ENCODE results near the gene PHYHD1.
A peak's percentile ranks its signal among the peaks of the same experiment; 100 is the strongest.
"Not testable (repeated sequence)": the region's sequence is repeated elsewhere in the genome, so short reads cannot be mapped to it uniquely, and the experiment has no call there.

Gene PHYHD1

DNA sequence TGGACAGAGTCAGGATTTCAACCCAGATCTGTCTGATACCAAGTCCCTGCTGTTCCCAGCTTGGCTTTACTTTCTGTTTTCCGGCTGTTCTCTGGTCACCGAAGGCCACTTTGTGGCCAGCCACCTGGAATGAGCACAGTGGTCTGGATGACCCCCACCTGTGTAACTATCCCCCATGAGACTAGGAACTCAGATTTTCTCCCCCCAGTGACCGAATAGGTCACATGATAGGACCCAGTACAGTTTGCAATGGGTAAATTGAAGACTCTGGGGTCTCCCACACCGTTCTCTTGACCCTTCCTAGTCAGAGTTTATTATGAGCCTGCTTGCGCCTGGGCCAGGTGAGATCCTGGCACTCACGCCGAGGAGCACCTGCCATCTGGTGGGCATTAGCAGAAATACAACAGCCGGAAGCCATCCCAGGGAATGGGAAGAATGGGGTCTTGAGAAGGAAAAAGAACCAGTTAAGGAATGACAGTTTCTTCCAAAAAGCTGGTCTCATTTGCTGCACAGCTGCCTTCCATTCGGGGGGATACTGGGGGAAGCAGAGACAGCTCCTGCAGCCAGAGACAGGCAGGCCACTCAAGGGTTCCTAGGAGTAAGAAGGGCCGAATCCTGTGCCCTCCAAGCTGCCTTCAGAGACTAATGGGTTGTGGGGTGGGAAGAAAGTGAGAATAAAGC, 7.1 kb downstream of the PHYHD1 start:
- DNase-seq, result no peak

DNA sequence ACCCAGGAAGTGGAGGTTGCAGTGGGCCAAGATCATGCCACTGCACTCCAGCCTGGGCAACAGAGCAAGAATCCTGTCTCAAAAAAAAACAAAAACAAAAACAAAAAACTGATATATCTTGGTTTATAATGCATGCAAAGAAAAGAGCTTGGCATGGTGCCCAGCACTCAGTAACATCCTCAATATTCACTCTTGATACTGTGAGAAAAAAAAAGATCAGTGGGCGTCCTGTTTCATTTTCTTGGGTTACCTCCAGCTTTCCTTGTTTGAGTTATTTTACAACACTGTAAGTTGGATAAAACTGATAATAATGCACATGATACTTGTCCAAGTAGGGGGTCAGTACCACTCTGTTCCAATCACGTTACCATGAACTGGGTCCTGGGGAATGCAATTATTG, 7.8 kb downstream of the PHYHD1 start:
- no peak for DNase-seq

DNA sequence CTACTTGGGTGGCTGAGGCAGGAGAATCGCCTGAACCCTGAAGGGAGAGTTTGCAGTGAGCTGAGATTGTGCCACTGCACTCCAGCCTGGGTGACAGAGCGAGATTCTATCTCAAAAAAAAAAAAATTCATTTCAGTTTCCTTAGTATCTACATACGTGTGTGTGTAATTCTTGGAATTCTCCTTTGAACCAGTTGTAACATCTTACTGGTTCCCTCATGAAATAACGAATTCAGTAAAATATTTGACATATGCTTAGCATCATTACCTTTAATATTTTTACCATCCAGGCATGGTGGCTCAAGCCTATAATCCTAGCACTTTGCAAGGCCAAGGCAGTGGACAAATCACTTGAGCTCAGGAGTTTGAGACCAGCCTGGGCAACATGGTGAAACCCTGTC, 8.8 kb downstream of the PHYHD1 start:
- DNase-seq, result no peak

DNA sequence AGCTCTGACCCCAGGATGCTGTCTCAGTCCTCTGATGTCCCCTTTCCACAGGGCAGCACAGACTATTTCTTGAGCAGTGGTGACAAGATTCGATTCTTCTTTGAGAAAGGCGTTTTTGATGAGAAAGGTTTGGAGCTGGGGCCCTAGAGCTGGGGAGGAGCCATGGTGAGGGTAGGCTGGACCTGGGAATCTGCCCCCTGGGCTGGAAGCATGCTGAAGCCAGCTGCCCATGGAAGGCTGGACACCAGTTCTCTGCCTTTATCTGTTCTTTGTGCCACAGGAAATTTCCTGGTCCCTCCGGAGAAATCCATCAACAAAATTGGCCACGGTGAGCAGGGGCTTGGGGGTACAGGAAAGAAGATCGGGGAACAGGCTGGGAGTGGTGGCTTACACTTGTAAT, 12.9 kb downstream of the PHYHD1 start:
- DNase-seq, result no peak

DNA sequence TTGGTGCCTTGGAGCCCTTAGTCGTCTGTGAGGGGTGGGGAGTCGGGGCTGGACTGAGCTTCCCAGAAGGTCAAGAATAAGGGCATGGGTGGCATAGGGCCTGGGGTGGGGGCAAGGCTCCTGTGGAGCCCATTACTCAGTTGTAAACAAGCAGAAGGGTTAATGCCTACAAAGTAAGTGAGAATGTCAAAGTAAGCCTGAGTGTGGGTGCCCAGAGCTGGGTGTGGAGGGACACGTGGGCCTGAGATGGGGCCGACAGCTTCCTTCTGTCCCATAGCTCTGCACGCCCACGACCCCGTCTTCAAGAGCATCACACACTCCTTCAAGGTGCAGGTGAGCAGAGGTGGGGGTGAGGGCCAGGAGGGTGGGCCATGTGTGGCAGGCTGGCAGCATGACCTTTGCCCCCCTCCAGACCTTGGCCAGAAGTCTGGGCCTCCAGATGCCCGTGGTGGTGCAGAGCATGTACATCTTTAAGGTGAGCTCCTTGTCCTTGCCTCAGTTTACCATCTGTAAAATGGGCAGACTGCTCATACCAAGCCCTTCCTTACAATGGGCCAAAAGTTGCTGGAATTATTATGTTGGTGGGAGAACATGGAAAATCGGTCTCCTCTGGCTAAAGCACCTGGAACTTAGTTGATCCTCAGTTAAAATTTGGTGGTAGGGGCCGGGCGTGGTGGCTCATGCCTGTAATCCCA, 15.5 kb downstream of the PHYHD1 start:
- DNase-seq, result no peak

- DNase-seq, result no peak
Measured at GRCh38 chr9:128937310-128938165, 16.8 kb downstream of the PHYHD1 start.

DNA sequence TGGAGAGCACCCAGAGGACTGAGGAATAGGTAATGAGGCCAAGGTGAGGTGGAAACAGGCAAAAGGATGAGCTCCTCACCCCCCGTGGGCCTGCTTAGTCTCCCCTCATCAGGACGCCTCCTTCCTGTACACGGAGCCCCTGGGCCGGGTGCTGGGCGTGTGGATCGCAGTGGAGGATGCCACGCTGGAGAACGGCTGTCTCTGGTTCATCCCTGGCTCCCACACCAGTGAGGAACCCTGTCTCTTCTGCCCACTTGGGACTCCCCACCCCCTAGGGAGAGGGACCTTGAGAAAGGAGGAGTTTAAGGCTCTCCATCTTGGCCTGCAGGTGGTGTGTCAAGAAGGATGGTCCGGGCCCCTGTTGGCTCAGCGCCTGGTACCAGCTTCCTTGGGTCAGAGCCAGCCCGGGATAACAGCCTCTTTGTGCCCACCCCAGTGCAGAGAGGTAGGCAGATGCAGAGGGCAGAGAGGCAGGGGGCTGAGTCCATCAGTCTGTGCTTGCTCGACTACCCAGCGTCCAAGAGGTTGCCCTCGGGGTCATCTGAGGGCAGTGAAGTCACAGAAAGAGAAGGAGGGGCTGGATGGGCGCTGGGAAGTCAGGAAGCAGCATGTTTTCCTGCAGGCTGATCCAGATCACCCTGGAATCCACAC, 19.6 kb downstream of the PHYHD1 start:
- no peak for DNase-seq

DNA sequence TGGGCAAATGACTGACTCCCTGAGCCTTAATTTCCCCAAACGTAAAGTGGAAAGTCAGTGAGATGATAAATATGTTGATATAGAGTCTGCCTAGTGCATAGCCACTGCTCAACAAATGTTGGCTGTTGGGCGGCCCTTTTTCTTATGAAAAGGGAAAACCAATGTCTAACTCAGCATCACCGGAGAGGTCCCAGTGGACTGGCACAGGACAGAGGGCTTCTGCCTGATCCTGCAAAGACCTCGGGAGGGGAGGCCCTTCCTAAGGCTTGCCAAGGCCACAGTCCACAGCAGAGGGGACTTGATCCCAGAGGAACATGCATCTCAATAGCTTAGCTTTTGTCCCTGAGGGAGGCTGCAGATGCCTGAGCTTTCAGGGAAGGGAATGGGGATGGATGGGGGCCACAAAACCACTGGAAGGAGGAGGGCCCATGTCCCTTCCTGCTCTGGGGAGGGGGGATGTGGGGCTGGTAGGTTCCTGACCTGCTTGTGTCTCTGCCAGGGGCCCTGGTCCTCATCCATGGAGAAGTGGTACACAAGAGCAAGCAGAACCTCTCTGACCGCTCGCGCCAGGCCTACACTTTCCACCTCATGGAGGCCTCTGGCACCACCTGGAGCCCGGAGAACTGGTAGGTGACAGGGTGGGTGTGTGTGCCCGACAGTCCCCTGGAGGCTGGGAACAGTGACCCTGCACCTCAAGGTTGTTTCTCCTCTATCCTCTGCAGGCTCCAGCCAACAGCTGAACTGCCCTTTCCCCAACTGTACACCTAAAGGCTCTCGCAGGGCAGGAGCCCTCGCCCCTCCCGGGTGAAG, 20.4 kb downstream of the PHYHD1 start:
- DNase-seq, result no peak

DNA sequence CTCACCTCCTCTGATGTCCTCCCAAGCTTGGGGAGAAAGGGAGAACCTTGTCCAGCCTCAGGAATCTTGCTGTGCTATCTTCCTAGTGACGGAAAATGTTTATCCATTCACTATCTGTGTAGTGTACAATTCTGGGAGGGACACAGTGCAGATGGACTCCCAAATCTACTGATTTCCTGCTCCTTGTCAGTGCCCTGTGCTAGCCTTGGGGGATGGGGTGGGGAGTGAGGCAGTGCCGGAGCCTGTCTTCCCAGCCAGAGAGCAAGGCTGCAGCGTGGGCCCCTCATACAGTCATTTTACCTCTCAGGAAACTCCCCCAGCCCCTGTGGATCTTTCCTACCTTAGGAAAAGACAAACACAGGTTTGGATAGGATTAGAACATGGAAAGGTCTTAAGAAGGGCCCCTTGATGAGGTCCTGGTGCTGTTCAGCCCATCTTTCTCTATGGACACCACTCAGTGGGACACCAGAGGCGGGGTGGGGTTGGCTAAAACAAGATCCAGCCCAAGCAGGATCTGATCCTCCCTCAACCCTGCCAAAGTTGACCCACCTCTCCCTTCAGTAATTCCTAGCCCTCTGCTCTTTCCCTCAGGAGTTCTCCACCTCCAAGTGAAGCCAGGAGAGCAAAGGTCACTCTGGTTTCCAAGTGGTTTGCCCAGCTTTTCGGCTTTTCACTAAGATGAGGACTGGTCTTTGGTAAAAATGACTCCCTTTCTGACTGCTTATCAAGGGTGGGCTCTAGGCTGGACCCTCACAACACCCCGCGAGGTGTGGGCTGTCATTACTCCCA, 23.2 kb downstream of the PHYHD1 start:
- DNase-seq, result no peak

GRCh38 chr9:128944966-128945365, 24.2 kb downstream of the PHYHD1 start:
- DNase-seq, result not testable (repeated sequence)

- no peak for DNase-seq
Measured at GRCh38 chr9:128945798-128946501, 25.2 kb downstream of the PHYHD1 start.

DNA sequence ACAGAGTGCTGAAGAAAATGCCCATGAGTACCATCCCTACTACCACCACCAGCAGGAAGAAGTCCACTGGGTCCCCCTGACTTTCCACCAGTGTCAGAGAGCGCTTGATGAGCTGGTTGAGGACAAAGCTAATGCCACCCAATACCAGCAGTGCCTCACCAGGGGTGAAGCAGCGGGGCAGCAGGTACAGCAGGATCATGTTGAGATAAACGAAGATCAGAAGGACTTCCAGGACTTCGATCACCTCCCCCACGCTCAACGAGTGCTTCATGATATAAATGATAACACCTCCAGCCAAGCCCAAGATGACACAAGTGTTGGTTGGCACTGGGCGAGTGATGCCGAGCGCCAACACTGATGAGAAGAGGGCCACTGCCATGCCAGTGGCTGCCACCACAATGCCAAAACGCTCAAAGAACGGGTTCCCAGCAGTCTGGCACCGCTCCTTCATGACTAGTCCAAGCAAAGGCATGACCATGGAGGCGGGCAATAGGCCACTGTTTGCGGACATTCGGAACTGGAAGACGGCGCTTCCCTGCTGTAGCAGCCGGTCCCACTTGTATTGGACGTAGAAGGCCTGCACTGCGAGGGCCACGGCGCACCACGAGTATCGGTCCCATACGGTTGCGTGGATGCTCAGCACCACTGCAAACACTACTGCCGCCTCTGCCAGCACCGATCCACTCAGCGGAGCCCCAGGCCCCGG, 25.9 kb downstream of the PHYHD1 start:
- no peak for DNase-seq

- no peak for DNase-seq
Measured at GRCh38 chr9:128947277-128947526, 26.4 kb downstream of the PHYHD1 start.

- DNase-seq, result peak; percentile 37
Measured at GRCh38 chr9:128947527-128948301, 26.9 kb downstream of the PHYHD1 start, which contains the start of the genes DOLK and NUP188. Gene DOLK (minus strand): TSS chr9:128947603. CDS start chr9:128947303, 300 bp downstream. Gene NUP188 (plus strand): TSS chr9:128947699. CDS start chr9:128947720, 21 bp downstream.

DNA sequence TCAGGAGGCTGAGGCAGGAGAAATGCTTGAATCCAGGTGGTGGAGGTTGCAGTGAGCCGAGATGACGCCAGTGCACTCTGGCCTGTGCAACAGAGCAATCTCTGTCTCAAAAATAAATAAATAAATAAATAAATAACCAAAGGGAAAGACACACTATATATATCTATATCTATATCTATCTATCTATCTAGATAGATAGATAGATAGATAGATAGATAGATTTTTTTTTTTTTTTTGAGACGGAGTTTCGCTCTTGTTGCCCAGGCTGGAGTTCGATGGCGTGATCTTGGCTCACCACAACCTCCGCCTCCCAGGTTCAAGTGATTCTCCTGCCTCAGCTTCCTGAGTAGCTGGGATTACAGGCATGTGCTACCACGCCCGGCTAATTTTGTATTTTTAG, 40.6 kb downstream of the PHYHD1 start:
- not testable (repeated sequence) for DNase-seq

DNA sequence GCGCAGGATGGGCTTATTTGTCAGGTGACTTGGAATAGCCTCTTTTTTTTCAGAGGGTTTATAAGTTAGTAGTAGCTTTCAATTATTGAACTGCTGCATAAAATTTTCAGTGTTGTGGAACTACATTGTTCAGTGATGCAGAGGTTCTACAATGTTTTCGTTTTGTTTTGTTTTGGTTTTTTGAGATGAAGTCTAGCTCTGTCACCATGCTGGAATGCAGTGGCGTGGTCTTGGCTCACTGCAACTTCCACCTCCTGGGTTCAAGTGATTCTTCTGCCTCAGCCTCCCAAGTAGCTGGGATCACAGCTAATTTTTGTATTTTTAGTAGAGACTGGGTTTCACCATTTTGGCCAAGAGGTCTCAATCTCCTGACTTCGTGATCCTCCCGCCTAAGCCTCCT, 48.7 kb downstream of the PHYHD1 start:
- DNase-seq, result no peak

GRCh38 chr9:128972956-128973355, 52.2 kb downstream of the PHYHD1 start:
- no peak for DNase-seq

DNA sequence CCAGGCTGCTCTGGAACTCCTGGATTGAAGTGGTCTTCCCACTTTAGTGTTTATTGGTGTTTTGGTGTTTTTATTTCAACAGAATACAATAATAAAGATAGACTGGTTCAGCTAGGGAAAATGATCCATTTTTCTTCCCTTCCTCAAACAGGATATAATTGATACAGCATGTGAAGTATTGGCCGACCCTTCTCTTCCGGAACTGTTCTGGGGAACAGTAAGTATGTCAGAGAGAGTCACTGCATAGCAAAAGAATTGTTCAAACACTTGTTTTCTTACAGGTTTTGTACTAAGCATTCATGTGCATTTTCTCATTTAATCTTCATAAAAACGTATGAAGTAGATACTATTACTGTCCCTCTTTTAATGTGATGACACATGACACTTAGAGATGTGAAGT, 58.3 kb downstream of the PHYHD1 start:
- no peak for DNase-seq

DNA sequence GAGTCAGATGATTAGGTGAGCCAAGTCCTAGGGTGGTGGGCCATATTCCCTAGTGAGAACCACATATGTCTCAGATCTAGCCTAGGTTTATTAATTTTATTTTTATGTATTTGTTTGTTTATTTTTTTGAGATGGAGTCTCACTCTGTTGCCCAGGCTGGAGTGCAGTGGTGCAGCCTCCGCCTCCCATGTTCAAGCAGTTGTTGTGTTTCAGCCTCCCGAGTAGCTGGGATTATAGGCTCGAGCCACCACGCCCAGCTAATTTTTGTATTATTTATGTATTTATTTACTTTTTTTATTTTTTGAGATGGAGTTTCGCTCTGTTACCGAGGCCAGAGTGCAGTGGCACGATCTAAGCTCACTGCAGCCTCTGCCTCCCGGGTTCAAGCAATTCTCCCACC, 62.8 kb downstream of the PHYHD1 start:
- DNase-seq, result no peak

GRCh38 chr9:128986671-128987070, 65.9 kb downstream of the PHYHD1 start:
- no peak for DNase-seq

Data from SHP77 treated with DMSO at 0.1 percent for 48 hours (cell line).